ENCODE measurements around the gene KCNK15.
A peak's percentile ranks its signal among the peaks of the same experiment; 100 is the strongest.
"Not testable (repeated sequence)": the region's sequence is repeated elsewhere in the genome, so short reads cannot be mapped to it uniquely, and the experiment has no call there.

The KCNK15 gene

GRCh38 chr20:44745598-44746366 is at the start of gene KCNK15:
KCNK15 (plus strand) TSS chr20:44745865; CDS start chr20:44745911, 46 bp downstream.
- no peak for TF ChIP-seq CTCF (IDR thresholded peaks at IDR 0.05; ENCODE audit: low read depth, low read length, missing control alignments)
- H3K4me3 ChIP-seq (ENCODE audit: low read depth, low read length), result peak within 1 kb of the TSS; percentile 30
- no peak for DNase-seq (ENCODE audit: low read depth)
- in situ Hi-C loops (cut with HindIII; ENCODE audit: low sequenced_read_pairs), result no loop called here

- no peak overlapping the region for H3K4me3 ChIP-seq (ENCODE audit: low read depth, low read length)
- no peak for DNase-seq (ENCODE audit: low read depth)
- in situ Hi-C loops (cut with HindIII; ENCODE audit: low sequenced_read_pairs), result no loop called here
- no peak for TF ChIP-seq CTCF (IDR thresholded peaks at IDR 0.05; ENCODE audit: low read depth, low read length, missing control alignments)
Observed at GRCh38 chr20:44696315-44696714, 49.4 kb upstream of the KCNK15 start.

- DNase-seq (ENCODE audit: low read depth); H3K4me3 ChIP-seq (ENCODE audit: low read depth, low read length); in situ Hi-C loops (cut with HindIII; ENCODE audit: low sequenced_read_pairs): not testable (repeated sequence)
Observed at GRCh38 chr20:44697041-44697440, 48.6 kb upstream of the KCNK15 start.

GRCh38 chr20:44698351-44698750 is 47.3 kb upstream of the KCNK15 start:
- in situ Hi-C loops (cut with HindIII; ENCODE audit: low sequenced_read_pairs), result no loop called here
- no peak overlapping the region for H3K4me3 ChIP-seq (ENCODE audit: low read depth, low read length)
- TF ChIP-seq CTCF (IDR thresholded peaks at IDR 0.05; ENCODE audit: low read depth, low read length, missing control alignments), result no peak
- no peak for DNase-seq (ENCODE audit: low read depth)

- no peak for TF ChIP-seq CTCF (IDR thresholded peaks at IDR 0.05; ENCODE audit: low read depth, low read length, missing control alignments)
- H3K4me3 ChIP-seq (ENCODE audit: low read depth, low read length), result no peak overlapping the region
- DNase-seq (ENCODE audit: low read depth), result no peak
- in situ Hi-C loops (cut with HindIII; ENCODE audit: low sequenced_read_pairs), result no loop called here
Observed at GRCh38 chr20:44700306-44700705, 45.4 kb upstream of the KCNK15 start.

GRCh38 chr20:44701118-44701857 is 44.4 kb upstream of the KCNK15 start:
- DNase-seq (ENCODE audit: low read depth), result no peak
- in situ Hi-C loops (cut with HindIII; ENCODE audit: low sequenced_read_pairs), result no loop called here
- H3K4me3 ChIP-seq (ENCODE audit: low read depth, low read length), result no peak overlapping the region
- TF ChIP-seq CTCF (IDR thresholded peaks at IDR 0.05; ENCODE audit: low read depth, low read length, missing control alignments), result peak; percentile 14

GRCh38 chr20:44701858-44702256 is 43.8 kb upstream of the KCNK15 start:
- in situ Hi-C loops (cut with HindIII; ENCODE audit: low sequenced_read_pairs), result no loop called here
- DNase-seq (ENCODE audit: low read depth), result no peak
- no peak for TF ChIP-seq CTCF (IDR thresholded peaks at IDR 0.05; ENCODE audit: low read depth, low read length, missing control alignments)
- H3K4me3 ChIP-seq (ENCODE audit: low read depth, low read length), result no peak overlapping the region
